SK-N-MC (cell line): ENCODE results near the gene MFNG.

Experiments used
- DNase-seq: peaks from one replicate; pipeline ENCODE4 v3.0.0-alpha.2; 2011; ENCODE audit warnings: low read depth, low spot score
- H3K27ac ChIP-seq: fragments of 200-600 bp; sonication (generic); 2 replicates; pipeline ENCODE4 v1.5.1; 2016; ENCODE audit warnings: mixed run types
- H3K36me3 ChIP-seq: fragments of 200-600 bp; sonication (generic); 2 replicates; pipeline ENCODE4 v1.6.1; 2017; ENCODE audit warnings: antibody characterized with exemption, low read length, mixed read lengths; ENCODE audit not compliant: insufficient read depth
- H3K4me3 ChIP-seq: fragments of 200-600 bp; sonication (generic); 2 replicates; pipeline ENCODE4 v1.5.1; 2016
- H3K9ac ChIP-seq: fragments of 200-600 bp; sonication (generic); 2 replicates; pipeline ENCODE4 v1.8.0; 2017; ENCODE audit warnings: mixed run types, mixed read lengths; ENCODE audit not compliant: insufficient read length
- H3K9me3 ChIP-seq: fragments of 200-600 bp; sonication (generic); 2 replicates; pipeline ENCODE4 v1.6.1; 2017; ENCODE audit warnings: low read depth, mild to moderate bottlenecking, antibody characterized with exemption, low read length, moderate library complexity, mixed read lengths
- EZH2 ChIP-seq: fragments of 200-600 bp; sonication (generic); IDR thresholded peaks from one replicate; pipeline ENCODE4 v1.6.1; 2017; ENCODE audit warnings: antibody characterized with exemption
- FOXP2 ChIP-seq: optimal IDR thresholded peaks from 2 replicates; pipeline ENCODE3; 2011; ENCODE audit warnings: mild to moderate bottlenecking, moderate library complexity; ENCODE audit not compliant: insufficient read depth; ENCODE audit errors: extremely low read length, control extremely low read depth
- POLR2AphosphoS5 ChIP-seq: IDR thresholded peaks from 2 replicates; pipeline ENCODE4 v1.6.1; 2012; ENCODE audit warnings: mild to moderate bottlenecking, low read depth, low read length, borderline replicate concordance

Gene MFNG

GRCh38 chr22:37442135-37442534, 44.0 kb downstream of the MFNG start:
- DNase-seq = no peak
- Histone ChIP-seq H3K9me3 (no peaks in the 10 kb centered on the region), H3K9ac (no peak overlapping the region), H3K27ac (no peak overlapping the region), H3K4me3 (no peak overlapping the region), H3K36me3 (no peaks in the 10 kb centered on the region)
- TF ChIP-seq EZH2 (no peak), FOXP2 (no peak), POLR2AphosphoS5 (no peak)

- Histone ChIP-seq H3K9ac (no peak overlapping the region), H3K9me3 (no peaks in the 10 kb centered on the region), H3K27ac (no peak overlapping the region), H3K4me3 (no peak overlapping the region), H3K36me3 (no peaks in the 10 kb centered on the region)
- no peak for TF ChIP-seq EZH2
- TF ChIP-seq FOXP2 = no peak
- TF ChIP-seq POLR2AphosphoS5 = no peak
- no peak for DNase-seq
Measured at GRCh38 chr22:37440875-37441274, 45.3 kb downstream of the MFNG start.

- Histone ChIP-seq H3K9me3 (no peaks in the 10 kb centered on the region), H3K4me3 (no peak overlapping the region), H3K36me3 (no peaks in the 10 kb centered on the region), H3K27ac (no peak overlapping the region), H3K9ac (no peak overlapping the region)
- DNase-seq = no peak
- no peak for TF ChIP-seq EZH2
- TF ChIP-seq POLR2AphosphoS5 = no peak
- TF ChIP-seq FOXP2 = no peak
Measured at GRCh38 chr22:37439347-37439746, 46.8 kb downstream of the MFNG start.

- H3K36me3 ChIP-seq = no peaks in the 10 kb centered on the region
- DNase-seq = no peak
- no peak overlapping the region for H3K4me3 ChIP-seq
- H3K9me3 ChIP-seq = no peaks in the 10 kb centered on the region
- no peak overlapping the region for H3K27ac ChIP-seq
- TF ChIP-seq POLR2AphosphoS5 (no peak), FOXP2 (no peak), EZH2 (no peak)
- H3K9ac ChIP-seq = no peak overlapping the region
Measured at GRCh38 chr22:37435970-37436603, 50.1 kb downstream of the MFNG start.

GRCh38 chr22:37433786-37434185, 52.4 kb downstream of the MFNG start:
- Histone ChIP-seq H3K4me3 (no peak overlapping the region), H3K36me3 (no peaks in the 10 kb centered on the region), H3K27ac (no peak overlapping the region), H3K9me3 (no peaks in the 10 kb centered on the region), H3K9ac (no peak overlapping the region)
- DNase-seq = no peak
- no peak for TF ChIP-seq FOXP2
- TF ChIP-seq POLR2AphosphoS5 = no peak
- TF ChIP-seq EZH2 = no peak

GRCh38 chr22:37432708-37433054, 53.5 kb downstream of the MFNG start:
- H3K9me3 ChIP-seq = no peaks in the 10 kb centered on the region
- no peaks in the 10 kb centered on the region for H3K36me3 ChIP-seq
- no peak overlapping the region for H3K27ac ChIP-seq
- DNase-seq = no peak
- H3K9ac ChIP-seq = no peak overlapping the region
- no peak overlapping the region for H3K4me3 ChIP-seq
- TF ChIP-seq EZH2 (no peak), POLR2AphosphoS5 (no peak), FOXP2 (no peak)

GRCh38 chr22:37431801-37432707, 54.1 kb downstream of the MFNG start:
- H3K9ac ChIP-seq = no peak overlapping the region
- no peak overlapping the region for H3K27ac ChIP-seq
- H3K9me3 ChIP-seq = no peaks in the 10 kb centered on the region
- no peak overlapping the region for H3K4me3 ChIP-seq
- no peak for DNase-seq
- no peaks in the 10 kb centered on the region for H3K36me3 ChIP-seq
- TF ChIP-seq FOXP2 (no peak), POLR2AphosphoS5 (no peak), EZH2 (no peak)

- Histone ChIP-seq H3K27ac (no peak overlapping the region), H3K9me3 (no peaks in the 10 kb centered on the region), H3K9ac (no peak overlapping the region), H3K36me3 (no peaks in the 10 kb centered on the region), H3K4me3 (no peak overlapping the region)
- TF ChIP-seq FOXP2 (no peak), EZH2 (no peak), POLR2AphosphoS5 (no peak)
- DNase-seq = no peak
Measured at GRCh38 chr22:37431366-37431765, 54.8 kb downstream of the MFNG start.
